GM12892 (cell line): ENCODE measurements around the gene MINK1.
"Not testable (repeated sequence)": the region's sequence is repeated elsewhere in the genome, so short reads cannot be mapped to it uniquely, and the experiment has no call there.

Source experiments
- POLR2A ChIP-seq: IDR thresholded peaks from 2 replicates; pipeline ENCODE4 v1.6.1; 2011; ENCODE audit warnings: low read depth, low read length, control low read depth
- TAF1 ChIP-seq: IDR thresholded peaks from 2 replicates; pipeline ENCODE4 v1.6.1; 2011; ENCODE audit warnings: low read depth, mild to moderate bottlenecking, control low read depth, low read length, borderline replicate concordance

GRCh38 chr17:4906642-4907041, 73.5 kb downstream of the MINK1 start:
- TF ChIP-seq POLR2A, TAF1: not testable (repeated sequence)
